Esophagus muscularis mucosa (tissue), 4 donors: ENCODE results near the gene TMEM263.

Experiments used
- EP300 ChIP-seq: sonication (generic); formaldehyde crosslinking; IDR thresholded peaks from one replicate; pipeline ENCODE4 v1.6.1; 2017; ENCODE audit warnings: antibody characterized with exemption
- POLR2A ChIP-seq: fragments of 450-650 bp; IDR thresholded peaks from one replicate; pipeline ENCODE4 v1.6.1; 2017; ENCODE audit warnings: antibody characterized with exemption, moderate library complexity, mild to moderate bottlenecking, low read depth
- POLR2AphosphoS5 ChIP-seq, 2 donors: sonication (generic); formaldehyde crosslinking; IDR thresholded peaks; one replicate each; pipeline ENCODE4 v1.6.1; 2017; ENCODE audit warnings: antibody characterized with exemption in 2 of 2
- TF ChIP-seq, protein P1 (sequence below), 3 experiments: fragments of 200-600 bp in 2 of 3; fragments of 450-650 bp in 1 of 3; sonication (generic) in 2 of 3; IDR thresholded peaks; one replicate each; pipeline ENCODE4 v1.5.1; 2017 to 2019; ENCODE audit warnings: antibody characterized with exemption in 3 of 3, mild to moderate bottlenecking in 2 of 3, moderate library complexity in 1 of 3

DNA sequence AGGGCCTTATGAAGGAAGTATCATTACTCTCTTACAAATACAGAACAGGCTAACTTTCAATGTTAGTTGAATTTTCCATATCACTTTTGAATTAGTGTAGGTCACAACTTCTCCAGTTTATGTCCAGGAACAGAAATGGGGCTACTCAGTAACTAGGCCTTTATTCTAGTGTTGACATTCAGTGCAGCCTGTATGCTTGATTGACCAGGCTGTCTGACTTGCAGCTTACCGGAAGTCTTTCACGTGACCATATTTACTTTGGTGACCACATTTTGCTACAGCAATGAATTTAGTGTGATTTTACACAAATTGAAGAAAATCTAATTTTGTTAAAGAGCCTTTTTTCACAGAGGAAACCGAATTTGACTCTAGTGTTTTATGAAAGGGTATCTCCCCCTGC is 18.8 kb downstream of the TMEM263 start:
- TF ChIP-seq, protein P1, sequence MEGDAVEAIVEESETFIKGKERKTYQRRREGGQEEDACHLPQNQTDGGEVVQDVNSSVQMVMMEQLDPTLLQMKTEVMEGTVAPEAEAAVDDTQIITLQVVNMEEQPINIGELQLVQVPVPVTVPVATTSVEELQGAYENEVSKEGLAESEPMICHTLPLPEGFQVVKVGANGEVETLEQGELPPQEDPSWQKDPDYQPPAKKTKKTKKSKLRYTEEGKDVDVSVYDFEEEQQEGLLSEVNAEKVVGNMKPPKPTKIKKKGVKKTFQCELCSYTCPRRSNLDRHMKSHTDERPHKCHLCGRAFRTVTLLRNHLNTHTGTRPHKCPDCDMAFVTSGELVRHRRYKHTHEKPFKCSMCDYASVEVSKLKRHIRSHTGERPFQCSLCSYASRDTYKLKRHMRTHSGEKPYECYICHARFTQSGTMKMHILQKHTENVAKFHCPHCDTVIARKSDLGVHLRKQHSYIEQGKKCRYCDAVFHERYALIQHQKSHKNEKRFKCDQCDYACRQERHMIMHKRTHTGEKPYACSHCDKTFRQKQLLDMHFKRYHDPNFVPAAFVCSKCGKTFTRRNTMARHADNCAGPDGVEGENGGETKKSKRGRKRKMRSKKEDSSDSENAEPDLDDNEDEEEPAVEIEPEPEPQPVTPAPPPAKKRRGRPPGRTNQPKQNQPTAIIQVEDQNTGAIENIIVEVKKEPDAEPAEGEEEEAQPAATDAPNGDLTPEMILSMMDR (IDR thresholded peaks at IDR 0.05), result no peak
- TF ChIP-seq POLR2A (no peak), EP300 (no peak), POLR2AphosphoS5 (IDR thresholded peaks at IDR 0.05) (no peak)
